ENCODE measurements around the gene IGF2BP2. TPM values are rescaled to one million over a fixed set of nuclear protein-coding genes. Genes with fewer than 3 reads are reported as not detected.

Gene IGF2BP2
- total RNA-seq, 1 donor from 2014 or later = 17.4 TPM

DNA sequence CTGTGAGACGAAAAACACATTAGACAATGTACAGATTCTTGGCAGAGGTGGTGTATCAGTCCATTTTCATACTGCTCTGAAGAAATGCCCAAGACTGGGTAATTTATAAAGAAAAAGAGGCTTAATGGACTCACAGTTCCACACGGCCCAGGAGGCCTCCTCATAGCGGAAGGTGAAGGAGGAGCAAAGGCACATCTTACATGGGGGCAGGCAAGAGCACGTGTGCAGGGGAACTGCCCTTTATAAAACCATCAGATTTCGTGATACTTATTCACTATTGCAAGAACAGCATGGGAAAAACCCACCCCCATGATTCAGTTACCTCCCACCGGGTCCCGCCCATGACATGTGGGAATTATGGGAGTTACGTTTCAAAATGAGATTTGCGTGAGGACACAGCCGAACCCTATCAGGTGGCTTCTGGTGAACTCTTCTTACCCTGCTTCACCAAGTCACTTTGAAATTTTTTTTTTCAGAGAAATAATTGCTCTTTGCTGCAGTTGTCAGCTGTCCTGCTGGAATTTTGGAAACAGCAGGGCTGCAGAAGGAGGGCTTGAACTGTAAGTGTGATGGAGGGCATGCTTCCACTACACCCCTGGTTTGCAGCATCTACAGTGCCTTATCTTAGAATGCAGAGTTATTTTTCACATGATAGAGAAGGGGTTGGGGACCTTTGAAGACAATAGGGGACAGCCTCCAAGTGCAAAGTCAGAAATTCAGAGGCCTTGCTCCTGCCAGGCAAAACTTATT, 2.9 kb upstream of the IGF2BP2 start:
- TF ChIP-seq, protein P1, sequence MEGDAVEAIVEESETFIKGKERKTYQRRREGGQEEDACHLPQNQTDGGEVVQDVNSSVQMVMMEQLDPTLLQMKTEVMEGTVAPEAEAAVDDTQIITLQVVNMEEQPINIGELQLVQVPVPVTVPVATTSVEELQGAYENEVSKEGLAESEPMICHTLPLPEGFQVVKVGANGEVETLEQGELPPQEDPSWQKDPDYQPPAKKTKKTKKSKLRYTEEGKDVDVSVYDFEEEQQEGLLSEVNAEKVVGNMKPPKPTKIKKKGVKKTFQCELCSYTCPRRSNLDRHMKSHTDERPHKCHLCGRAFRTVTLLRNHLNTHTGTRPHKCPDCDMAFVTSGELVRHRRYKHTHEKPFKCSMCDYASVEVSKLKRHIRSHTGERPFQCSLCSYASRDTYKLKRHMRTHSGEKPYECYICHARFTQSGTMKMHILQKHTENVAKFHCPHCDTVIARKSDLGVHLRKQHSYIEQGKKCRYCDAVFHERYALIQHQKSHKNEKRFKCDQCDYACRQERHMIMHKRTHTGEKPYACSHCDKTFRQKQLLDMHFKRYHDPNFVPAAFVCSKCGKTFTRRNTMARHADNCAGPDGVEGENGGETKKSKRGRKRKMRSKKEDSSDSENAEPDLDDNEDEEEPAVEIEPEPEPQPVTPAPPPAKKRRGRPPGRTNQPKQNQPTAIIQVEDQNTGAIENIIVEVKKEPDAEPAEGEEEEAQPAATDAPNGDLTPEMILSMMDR (IDR thresholded peaks at IDR 0.05) = no peak
- Histone ChIP-seq H3K4me3 (no peak overlapping the region), H3K4me1 (peaks cover 7% of the 10 kb centered on the region), H3K27me3 (peaks cover 12% of the 10 kb centered on the region), H3K27ac (no peak overlapping the region), H3K9me3 (no peaks in the 10 kb centered on the region), H3K36me3 (no peaks in the 10 kb centered on the region)
- intact Hi-C loops (cut with DNase I) = no loop called here
- ATAC-seq (no peak), DNase-seq (no peak)

DNA sequence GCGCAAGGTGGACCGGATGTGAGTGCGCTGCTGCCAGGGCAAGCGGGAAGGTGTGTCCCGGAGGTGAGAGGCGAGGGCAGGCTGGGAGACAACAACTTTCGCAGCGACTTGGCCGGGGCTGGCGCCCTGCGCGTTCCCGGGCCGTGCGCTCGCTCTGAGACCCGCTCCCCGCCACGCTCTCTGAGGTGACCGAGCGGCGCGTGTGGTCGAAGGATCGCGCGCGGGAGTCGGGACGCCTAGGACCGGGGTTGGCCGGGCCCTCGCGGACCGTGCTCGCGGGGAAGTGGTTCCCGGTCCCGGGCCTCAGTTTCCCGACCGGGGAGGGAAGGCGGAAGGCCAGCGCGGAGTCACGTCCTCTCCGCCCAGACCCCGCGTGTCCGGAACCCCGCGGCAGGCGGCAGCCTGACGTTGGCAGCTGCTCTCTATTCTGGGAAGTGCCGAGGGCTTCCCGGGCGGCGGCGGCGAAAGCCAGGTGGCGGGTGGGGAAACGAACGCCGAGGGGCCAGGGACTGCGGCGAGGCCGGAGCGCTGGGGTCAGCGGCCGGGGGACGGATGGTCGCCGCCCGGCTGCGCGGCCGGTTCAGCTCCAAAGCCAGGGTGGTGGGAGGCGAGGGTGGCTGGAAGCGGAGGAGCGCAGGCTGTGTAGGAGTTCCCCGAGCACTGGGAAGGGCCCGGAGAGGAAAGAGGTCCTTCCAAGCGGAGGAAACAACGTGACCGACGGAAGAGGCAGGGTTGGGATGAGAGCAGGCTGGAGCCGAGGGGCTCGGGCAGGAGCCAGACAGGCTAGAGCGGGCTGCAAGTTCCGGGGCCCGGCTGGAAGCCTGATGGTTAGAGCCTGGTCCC, 1.0 kb upstream of the IGF2BP2 start:
- Histone ChIP-seq H3K4me1 (peaks cover 19% of the 10 kb centered on the region), H3K36me3 (no peaks in the 10 kb centered on the region), H3K27me3 (peaks cover 24% of the 10 kb centered on the region), H3K27ac (peak overlapping the region; percentile 74), H3K9me3 (no peaks in the 10 kb centered on the region), H3K4me3 (peak overlapping the region; percentile 77)
- DNase-seq (peak; percentile 80), ATAC-seq (peak; percentile 54)
- TF ChIP-seq, protein P1 (IDR thresholded peaks at IDR 0.05) = no peak
- intact Hi-C loops (cut with DNase I) = no loop called here

DNA sequence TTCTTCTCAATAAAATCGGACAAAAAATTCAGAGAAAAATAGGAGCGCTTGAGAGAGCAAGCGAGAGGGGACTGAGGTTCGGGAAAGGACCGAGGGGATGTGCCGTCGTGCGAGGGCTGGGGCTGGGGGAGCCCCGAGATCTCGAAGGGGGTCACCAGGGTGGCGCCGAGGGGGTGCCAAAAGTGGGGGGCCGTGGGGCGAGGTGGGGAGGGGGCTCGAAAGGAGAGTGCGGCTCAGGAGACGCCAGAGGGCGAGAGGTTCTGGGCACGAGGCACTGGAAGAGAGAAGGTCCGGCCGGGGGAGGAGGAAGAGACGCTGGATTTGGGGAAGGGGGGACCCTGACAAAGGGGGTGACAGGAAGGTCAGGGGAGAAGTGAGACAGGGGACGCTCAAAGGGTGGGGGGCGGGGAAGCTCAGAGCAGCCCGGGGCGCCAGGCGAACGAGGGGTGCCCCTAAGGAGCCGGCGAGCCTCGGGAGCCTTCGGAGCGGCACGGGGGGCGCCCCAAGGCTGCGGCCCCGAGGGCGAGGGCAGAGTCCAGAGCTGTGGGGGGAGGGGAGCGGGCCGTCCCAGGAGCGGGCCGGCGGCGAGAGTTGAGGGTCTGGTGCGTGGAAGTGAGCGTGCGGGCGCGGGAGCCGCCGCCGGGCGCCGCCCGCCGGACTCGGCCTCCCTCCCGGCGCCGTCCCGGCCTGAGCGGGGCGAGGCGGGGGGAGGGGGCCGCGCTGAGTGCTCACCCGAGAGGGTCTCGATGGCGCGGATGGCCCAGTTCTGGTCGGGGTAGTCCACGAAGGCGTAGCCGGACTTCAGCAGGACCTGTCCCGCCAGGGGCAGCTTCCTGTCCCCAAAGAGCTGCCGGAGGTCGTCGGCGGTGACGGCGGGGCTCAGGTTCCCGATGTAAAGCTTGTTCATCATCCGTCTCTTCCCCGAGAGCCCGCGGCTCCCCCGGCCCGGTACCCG, 514 bp downstream of the IGF2BP2 start:
- intact Hi-C loops (cut with DNase I) = no loop called here
- H3K27ac ChIP-seq = peak overlapping the region; percentile 74
- H3K4me1 ChIP-seq = peaks cover 19% of the 10 kb centered on the region
- peak overlapping the region; percentile 77 for H3K4me3 ChIP-seq
- ATAC-seq = peak; percentile 36
- no peaks in the 10 kb centered on the region for H3K9me3 ChIP-seq
- H3K36me3 ChIP-seq = no peaks in the 10 kb centered on the region
- DNase-seq = peak; percentile 64
- TF ChIP-seq, protein P1 (IDR thresholded peaks at IDR 0.05) = no peak
- H3K27me3 ChIP-seq = peaks cover 25% of the 10 kb centered on the region

DNA sequence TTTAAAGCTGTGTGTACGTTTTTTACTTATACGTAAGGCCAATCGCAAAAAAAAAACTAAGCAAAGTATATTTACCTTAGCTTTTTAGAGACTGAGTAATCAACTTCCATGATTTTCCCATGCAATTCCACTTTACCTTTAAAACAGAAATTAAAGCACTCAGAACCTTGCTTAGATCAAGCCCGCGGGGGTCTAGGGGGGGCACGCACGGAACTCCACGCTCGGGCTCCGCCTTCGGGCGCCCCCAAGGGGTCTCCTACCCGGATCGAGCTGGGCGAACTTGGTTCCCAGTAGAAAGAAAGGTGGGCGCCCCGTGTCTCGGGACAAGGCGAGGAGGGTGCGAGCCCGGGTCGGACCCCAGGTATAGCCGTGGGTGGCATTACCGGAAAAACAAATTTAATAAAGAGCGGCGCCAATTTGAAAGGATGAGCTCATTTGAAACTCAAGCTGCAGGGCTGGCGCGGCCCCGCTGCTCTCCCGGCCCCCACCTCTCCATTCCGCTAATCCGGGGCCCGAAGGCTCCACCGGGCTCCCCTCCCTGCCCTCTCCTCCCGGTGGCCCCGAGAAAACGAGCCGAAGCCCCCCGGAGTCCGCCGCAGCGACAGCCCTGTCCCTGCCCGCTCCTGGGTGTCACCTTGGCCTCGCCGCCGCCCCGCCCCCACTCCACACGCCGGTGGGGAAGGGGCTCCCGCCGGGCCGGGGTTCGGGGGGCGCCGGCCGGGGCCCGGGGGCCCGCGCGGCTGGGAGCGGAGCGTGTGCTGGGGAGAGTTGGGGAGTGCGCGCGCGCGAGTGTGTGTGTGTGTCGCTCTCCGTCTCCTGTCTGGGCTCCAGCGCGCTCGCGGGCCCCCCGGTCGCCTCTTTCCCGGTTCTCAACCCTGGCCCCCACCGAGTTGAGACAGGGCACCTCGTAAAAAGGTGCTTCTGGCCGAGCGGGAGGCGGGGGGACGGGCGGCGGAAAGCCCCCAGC, 1.5 kb downstream of the IGF2BP2 start:
- Histone ChIP-seq H3K27ac (peak overlapping the region; percentile 74), H3K4me1 (peaks cover 19% of the 10 kb centered on the region), H3K27me3 (peaks cover 25% of the 10 kb centered on the region), H3K9me3 (no peaks in the 10 kb centered on the region), H3K4me3 (peak overlapping the region; percentile 77), H3K36me3 (no peaks in the 10 kb centered on the region)
- ATAC-seq = peak; percentile 49
- peak; percentile 73 for DNase-seq
- intact Hi-C loops (cut with DNase I) = no loop called here
- TF ChIP-seq, protein P1 (IDR thresholded peaks at IDR 0.05) = no peak
